Activated T-helper 17 cell treated with anti-CD3 and anti-CD28 coated beads, Interleukin-2, amount 50 U/mL, for 72 hours (primary cell): ENCODE results near the gene ELF1. TPM values are rescaled to one million over a fixed set of nuclear protein-coding genes. Genes with fewer than 3 reads are reported as not detected.
"Not testable (repeated sequence)": the region's sequence is repeated elsewhere in the genome, so short reads cannot be mapped to it uniquely, and the experiment has no call there.

Experiments used
- ATAC-seq: fragments of 150-1000 bp; cut with Tn5 transposase; replicated peaks from 2 replicates; pipeline ENCODE4 v1.10.0; 2021; ENCODE audit warnings: mild to moderate bottlenecking, moderate library complexity
- H3K27ac Mint-ChIP-seq: one replicate; pipeline ENCODE4 v1.8.0; 2022; ENCODE audit warnings: mixed read lengths
- H3K27me3 Mint-ChIP-seq: one replicate; pipeline ENCODE4 v1.8.0; 2022; ENCODE audit warnings: mixed read lengths
- H3K36me3 Mint-ChIP-seq: one replicate; pipeline ENCODE4 v1.8.0; 2022; ENCODE audit warnings: low read depth, mild to moderate bottlenecking, mixed read lengths
- H3K4me1 Mint-ChIP-seq: one replicate; pipeline ENCODE4 v1.8.0; 2022; ENCODE audit warnings: mixed read lengths
- H3K4me3 Mint-ChIP-seq: one replicate; pipeline ENCODE4 v1.8.0; 2022; ENCODE audit warnings: mild to moderate bottlenecking, mixed read lengths
- H3K9me3 Mint-ChIP-seq: one replicate; pipeline ENCODE4 v1.8.0; 2022; ENCODE audit warnings: mixed read lengths
- total RNA-seq, 2 donors: library from RNA; stranded (reverse); gene quantifications; one replicate each; pipeline ENCODE4 v1.2.3, GENCODE V29; 2022

The ELF1 gene
- total RNA-seq, 2 donors from 2014 or later, result 76.0 to 80.1 TPM

- H3K36me3 Mint-ChIP-seq, result peaks cover 22% of the 10 kb centered on the region
- H3K27ac Mint-ChIP-seq, result peak overlapping the region; percentile 85
- H3K9me3 Mint-ChIP-seq, result no peaks in the 10 kb centered on the region
- H3K4me3 Mint-ChIP-seq, result peak overlapping the region; percentile 98
- no peak for ATAC-seq
- H3K4me1 Mint-ChIP-seq, result peaks cover 26% of the 10 kb centered on the region
- no peaks in the 10 kb centered on the region for H3K27me3 Mint-ChIP-seq
Measured at GRCh38 chr13:40985381-40986100, 33.6 kb downstream of the ELF1 start.

- peaks cover 29% of the 10 kb centered on the region for H3K36me3 Mint-ChIP-seq
- H3K27ac Mint-ChIP-seq, result peak overlapping the region; percentile 85
- H3K9me3 Mint-ChIP-seq, result no peaks in the 10 kb centered on the region
- peak overlapping the region; percentile 98 for H3K4me3 Mint-ChIP-seq
- H3K27me3 Mint-ChIP-seq, result no peaks in the 10 kb centered on the region
- peaks cover 33% of the 10 kb centered on the region for H3K4me1 Mint-ChIP-seq
- peak; percentile 52 for ATAC-seq
Measured at GRCh38 chr13:40984668-40985366, 34.3 kb downstream of the ELF1 start.

GRCh38 chr13:40983725-40984667, 35.1 kb downstream of the ELF1 start:
- Mint-ChIP-seq H3K27ac (peak overlapping the region; percentile 85), H3K4me3 (peak overlapping the region; percentile 98), H3K4me1 (peaks cover 37% of the 10 kb centered on the region), H3K9me3 (no peaks in the 10 kb centered on the region), H3K27me3 (no peaks in the 10 kb centered on the region), H3K36me3 (peaks cover 37% of the 10 kb centered on the region)
- peak; percentile 20 for ATAC-seq

DNA sequence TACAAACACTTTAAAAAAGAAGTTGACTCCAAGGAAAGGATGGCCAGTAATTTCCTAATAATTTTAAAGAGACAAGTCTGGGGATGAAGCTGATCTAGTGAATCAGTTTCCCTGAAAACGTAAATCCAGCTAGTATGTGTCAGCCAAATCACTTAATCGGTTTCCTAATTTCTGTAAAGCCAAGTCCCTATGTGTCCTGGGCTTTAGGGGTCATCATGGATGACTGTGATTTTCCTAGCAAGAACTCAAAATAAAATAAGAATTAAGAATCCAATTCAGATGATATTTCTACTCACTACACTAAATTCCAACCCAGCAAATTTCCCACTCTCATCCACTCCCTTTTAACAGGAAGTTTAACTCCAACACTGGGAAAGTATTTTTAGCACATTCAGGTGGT, 35.9 kb downstream of the ELF1 start:
- Mint-ChIP-seq H3K27me3 (no peaks in the 10 kb centered on the region), H3K9me3 (no peaks in the 10 kb centered on the region), H3K27ac (peak overlapping the region; percentile 85), H3K4me3 (peak overlapping the region; percentile 98), H3K4me1 (peaks cover 38% of the 10 kb centered on the region), H3K36me3 (peaks cover 45% of the 10 kb centered on the region)
- ATAC-seq, result no peak

DNA sequence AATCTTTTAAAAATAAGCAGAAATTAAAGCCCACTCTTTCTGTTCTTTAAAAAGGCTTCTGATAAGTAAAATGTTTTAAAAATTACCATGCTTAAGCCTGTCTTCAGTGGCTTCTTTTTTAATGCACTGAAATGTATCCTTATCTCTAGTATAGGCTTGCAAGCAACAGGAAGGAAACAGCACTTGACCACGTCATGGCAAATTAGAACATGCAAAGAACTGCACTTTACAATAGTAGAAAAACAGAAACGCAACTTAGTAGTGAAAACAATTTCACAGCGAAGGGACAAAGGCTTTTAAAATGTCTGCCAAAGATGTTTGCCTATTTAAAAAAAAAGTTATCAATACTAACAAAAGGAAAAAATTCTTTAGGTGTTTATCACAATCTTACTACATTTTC, 36.3 kb downstream of the ELF1 start:
- ATAC-seq, result peak; percentile 72
- H3K4me1 Mint-ChIP-seq, result peaks cover 43% of the 10 kb centered on the region
- H3K36me3 Mint-ChIP-seq, result peaks cover 49% of the 10 kb centered on the region
- H3K4me3 Mint-ChIP-seq, result peak overlapping the region; percentile 98
- no peaks in the 10 kb centered on the region for H3K9me3 Mint-ChIP-seq
- peak overlapping the region; percentile 85 for H3K27ac Mint-ChIP-seq
- H3K27me3 Mint-ChIP-seq, result no peaks in the 10 kb centered on the region

- ATAC-seq, result no peak
- Mint-ChIP-seq H3K36me3 (peaks cover 56% of the 10 kb centered on the region), H3K4me3 (peak overlapping the region; percentile 98), H3K4me1 (peaks cover 46% of the 10 kb centered on the region), H3K27me3 (no peaks in the 10 kb centered on the region), H3K9me3 (no peaks in the 10 kb centered on the region), H3K27ac (peak overlapping the region; percentile 85)
Measured at GRCh38 chr13:40981949-40982348, 37.2 kb downstream of the ELF1 start.

DNA sequence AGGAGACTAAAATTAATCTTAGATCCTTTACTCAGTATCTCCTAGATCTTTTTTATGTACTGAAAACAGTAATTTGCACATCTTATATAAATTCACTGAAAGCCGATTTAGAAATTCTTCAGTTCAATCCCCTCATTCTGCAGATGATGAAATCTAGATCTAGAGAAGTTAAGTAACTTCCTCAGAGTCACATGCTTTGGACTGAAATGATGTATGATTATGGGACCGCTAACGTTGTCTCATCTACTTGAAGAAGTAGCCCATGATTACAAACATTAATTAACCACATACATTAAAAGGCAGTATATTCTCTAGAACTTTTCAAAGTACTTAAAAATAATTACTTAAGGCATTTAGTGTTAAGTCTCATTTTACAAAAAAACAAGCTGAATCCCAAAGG, 37.8 kb downstream of the ELF1 start:
- Mint-ChIP-seq H3K27me3 (no peaks in the 10 kb centered on the region), H3K4me3 (peak overlapping the region; percentile 98), H3K9me3 (no peaks in the 10 kb centered on the region), H3K27ac (peak overlapping the region; percentile 85), H3K4me1 (peaks cover 49% of the 10 kb centered on the region), H3K36me3 (peaks cover 62% of the 10 kb centered on the region)
- peak; percentile 42 for ATAC-seq

- peaks cover 71% of the 10 kb centered on the region for H3K36me3 Mint-ChIP-seq
- peak overlapping the region; percentile 98 for H3K4me3 Mint-ChIP-seq
- H3K9me3 Mint-ChIP-seq, result no peaks in the 10 kb centered on the region
- H3K4me1 Mint-ChIP-seq, result peaks cover 50% of the 10 kb centered on the region
- no peaks in the 10 kb centered on the region for H3K27me3 Mint-ChIP-seq
- no peak for ATAC-seq
- H3K27ac Mint-ChIP-seq, result peak overlapping the region; percentile 85
Measured at GRCh38 chr13:40980461-40980860, 38.7 kb downstream of the ELF1 start.

DNA sequence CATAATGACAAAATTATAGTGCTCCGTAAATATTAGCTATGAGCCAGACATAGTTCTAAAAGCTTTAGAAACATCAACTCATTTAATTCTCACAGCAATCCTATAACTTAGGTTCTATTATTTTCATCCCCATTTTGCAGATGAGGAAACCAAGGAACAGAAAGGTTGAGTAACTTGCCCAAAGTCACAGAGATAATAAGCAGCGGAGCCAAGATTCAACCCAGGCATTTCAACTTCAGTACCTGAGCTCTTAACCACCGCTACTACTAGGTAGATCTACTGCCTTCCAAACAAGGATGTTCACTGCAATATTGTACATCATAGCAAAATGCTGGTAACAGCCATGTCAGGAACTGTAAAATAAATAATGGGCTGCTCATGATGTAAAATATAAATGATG, 39.9 kb downstream of the ELF1 start:
- ATAC-seq, result no peak
- Mint-ChIP-seq H3K4me3 (peak overlapping the region; percentile 98), H3K27ac (peak overlapping the region; percentile 85), H3K36me3 (peaks cover 80% of the 10 kb centered on the region), H3K4me1 (peaks cover 60% of the 10 kb centered on the region), H3K27me3 (no peaks in the 10 kb centered on the region), H3K9me3 (no peaks in the 10 kb centered on the region)

GRCh38 chr13:40978109-40978508, 41.0 kb downstream of the ELF1 start:
- H3K27ac Mint-ChIP-seq, result peak overlapping the region; percentile 85
- ATAC-seq, H3K9me3 Mint-ChIP-seq, H3K27me3 Mint-ChIP-seq: not testable (repeated sequence)
- H3K4me3 Mint-ChIP-seq, result peak overlapping the region; percentile 98
- H3K36me3 Mint-ChIP-seq, result peaks cover 83% of the 10 kb centered on the region
- H3K4me1 Mint-ChIP-seq, result peaks cover 60% of the 10 kb centered on the region

DNA sequence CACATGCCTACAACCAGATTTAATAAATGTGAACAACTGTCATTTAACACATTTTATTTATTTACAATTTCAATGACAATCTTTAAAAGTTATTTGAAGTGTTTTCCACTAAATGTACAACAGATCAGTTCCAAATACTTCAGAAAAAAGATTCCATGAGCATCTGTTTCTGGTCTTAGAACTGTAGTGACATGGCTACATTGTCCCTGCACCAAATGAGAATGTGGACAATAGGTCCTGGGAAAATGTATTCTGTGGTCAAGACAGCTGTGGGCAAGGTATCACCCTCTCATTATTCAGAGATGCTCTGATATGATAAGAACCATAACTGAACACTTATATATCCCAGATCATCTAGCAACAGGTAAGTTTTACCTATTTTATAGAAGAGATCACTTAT, 43.7 kb downstream of the ELF1 start:
- H3K36me3 Mint-ChIP-seq, result peaks cover 70% of the 10 kb centered on the region
- H3K9me3 Mint-ChIP-seq, result no peaks in the 10 kb centered on the region
- H3K27ac Mint-ChIP-seq, result peak overlapping the region; percentile 85
- peak overlapping the region; percentile 98 for H3K4me3 Mint-ChIP-seq
- no peak for ATAC-seq
- H3K27me3 Mint-ChIP-seq, result no peaks in the 10 kb centered on the region
- peaks cover 75% of the 10 kb centered on the region for H3K4me1 Mint-ChIP-seq

DNA sequence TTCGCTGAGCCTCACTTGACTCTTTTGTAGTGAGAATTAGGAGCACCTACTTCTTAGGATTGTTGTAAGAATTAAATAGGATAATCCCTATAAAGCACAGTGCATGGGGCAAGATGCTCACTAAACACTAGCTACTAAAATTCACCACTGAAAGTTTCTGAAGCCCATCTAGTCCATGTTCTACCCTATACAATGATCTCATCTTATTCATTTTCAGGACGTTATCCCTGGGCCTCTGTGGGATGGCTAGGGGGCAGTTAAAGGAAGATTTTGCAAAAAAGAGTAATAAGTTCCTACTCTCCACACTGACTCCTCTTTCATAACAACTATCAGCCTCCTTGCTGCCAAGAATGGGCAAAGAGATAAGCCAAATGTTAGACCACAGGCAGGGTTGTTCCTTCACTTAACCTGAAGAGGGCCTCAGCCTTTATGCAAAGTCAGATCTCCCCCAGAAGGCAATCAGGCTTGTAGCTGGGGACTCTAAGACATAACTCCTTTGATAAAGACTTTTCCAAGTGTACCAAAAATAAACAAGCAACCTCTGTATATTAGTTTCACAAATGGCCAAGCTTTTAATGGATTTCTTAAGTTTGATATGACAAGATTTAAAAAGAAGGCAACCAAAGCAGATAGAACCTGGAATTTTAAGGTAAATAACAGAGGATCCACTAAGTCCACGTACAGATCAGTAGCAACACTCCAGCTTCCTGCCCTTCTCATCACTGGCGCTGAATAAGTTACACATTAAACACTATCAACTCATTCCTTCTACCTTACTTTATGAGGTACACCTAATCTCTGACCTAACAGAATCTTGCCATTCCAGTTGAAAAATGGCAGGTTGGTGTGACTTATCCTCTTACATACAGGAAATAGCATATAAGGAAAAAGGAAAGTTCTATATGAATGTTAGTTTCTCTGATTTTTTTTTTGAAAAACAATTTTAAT, 44.4 kb downstream of the ELF1 start:
- H3K4me3 Mint-ChIP-seq, result peak overlapping the region; percentile 98
- H3K36me3 Mint-ChIP-seq, result peaks cover 66% of the 10 kb centered on the region
- H3K27me3 Mint-ChIP-seq, result no peaks in the 10 kb centered on the region
- peaks cover 70% of the 10 kb centered on the region for H3K4me1 Mint-ChIP-seq
- no peaks in the 10 kb centered on the region for H3K9me3 Mint-ChIP-seq
- H3K27ac Mint-ChIP-seq, result peak overlapping the region; percentile 85
- ATAC-seq, result peak; percentile 71

DNA sequence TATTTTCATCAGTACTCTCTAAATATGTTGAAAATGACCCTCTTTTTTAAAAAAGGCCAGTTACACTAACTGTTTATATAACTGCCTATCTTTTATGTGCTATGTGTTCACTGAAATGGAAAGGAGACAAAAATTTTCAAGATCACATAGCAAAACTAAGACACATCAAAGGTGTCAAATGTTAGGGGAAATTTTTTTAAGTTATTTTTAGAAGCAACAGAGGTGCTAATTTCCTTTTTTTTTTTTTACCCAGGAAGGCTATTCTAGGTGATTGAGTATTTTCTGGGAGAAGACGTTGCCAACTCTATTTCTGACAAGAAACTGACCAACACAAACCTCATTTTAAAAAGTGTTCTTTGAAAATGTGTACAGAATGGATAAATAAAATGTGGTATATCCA, 45.7 kb downstream of the ELF1 start:
- no peaks in the 10 kb centered on the region for H3K9me3 Mint-ChIP-seq
- peak overlapping the region; percentile 78 for H3K27ac Mint-ChIP-seq
- H3K36me3 Mint-ChIP-seq, result peaks cover 66% of the 10 kb centered on the region
- no peaks in the 10 kb centered on the region for H3K27me3 Mint-ChIP-seq
- H3K4me3 Mint-ChIP-seq, result peak overlapping the region; percentile 98
- H3K4me1 Mint-ChIP-seq, result peaks cover 73% of the 10 kb centered on the region
- ATAC-seq, result no peak
